GM19372 (cell line): ENCODE data around the gene C6orf163.

ENCODE experiments used
- ATAC-seq: cut with Tn5 transposase; IDR thresholded peaks from one replicate; pipeline ENCODE4 v1.9.1; 2021; ENCODE audit warnings: mild to moderate bottlenecking, low read depth, moderate library complexity; ENCODE audit not compliant: unreplicated experiment

C6orf163 gene

DNA sequence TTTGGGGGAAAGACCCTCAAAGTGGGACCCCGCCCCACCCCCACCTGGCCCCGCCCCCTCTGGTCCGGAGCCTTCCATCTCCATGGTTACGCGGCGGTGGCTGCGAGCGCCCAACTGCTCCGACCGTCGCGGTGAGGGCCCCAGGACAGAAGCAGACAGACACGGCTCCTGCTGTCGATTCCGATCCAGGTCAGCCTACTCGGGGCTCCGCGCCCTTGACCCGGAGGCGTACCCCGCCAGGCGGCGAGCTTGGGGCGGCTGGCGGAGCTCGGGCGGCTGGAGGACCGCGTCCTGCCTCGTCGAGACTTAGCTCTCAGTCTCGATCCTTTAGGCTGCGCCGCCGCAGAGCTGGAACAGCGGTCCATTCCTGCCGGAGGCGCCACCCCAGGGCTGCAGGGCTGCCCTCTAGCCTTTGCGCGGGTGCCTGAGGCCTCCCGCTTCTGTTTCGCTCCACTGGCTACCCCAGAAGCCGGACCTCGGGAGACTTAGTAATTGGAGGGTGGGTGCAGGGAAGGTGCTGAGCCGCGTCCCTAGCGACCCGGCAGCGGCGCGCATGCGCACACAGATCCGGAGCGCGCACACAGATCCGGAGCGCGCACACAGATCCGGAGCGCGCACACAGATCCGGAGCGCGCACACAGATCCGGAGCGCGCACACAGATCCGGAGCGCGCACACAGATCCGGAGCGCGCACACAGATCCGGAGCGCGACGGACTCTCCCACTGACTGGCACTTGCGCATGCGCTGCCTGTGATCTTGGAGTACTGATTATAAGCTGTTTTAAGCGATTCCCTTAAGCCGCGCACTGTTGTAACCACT lies 63.5 kb downstream of the C6orf163 start, which contains the start of gene CFAP206:
TSS of gene CFAP206 (plus strand) at position 72 of the 820 bp plus-strand sequence. CDS start 1,868 bp downstream, outside the sequence.
- peak; percentile 81 for ATAC-seq

DNA sequence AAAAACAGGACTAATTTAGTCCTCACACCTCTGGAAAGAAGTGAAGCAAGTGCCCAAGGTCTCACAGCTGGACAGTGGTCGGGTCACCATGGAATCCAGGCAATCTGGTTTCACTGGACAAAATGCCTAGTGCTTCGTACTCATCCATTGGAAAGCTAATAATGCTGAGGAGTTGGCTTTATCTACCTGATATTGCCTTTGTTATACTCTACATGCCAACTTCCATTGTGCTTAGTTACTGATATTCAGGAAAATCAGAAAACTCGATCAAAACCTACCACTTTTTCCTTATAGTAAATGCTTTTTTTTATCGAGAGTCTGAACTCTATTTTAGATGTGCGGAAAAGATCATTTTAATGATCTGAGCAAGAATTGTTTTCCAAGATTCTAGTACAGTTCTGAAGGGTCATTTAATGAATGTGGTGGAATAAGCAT lies 64.1 kb downstream of the C6orf163 start:
- ATAC-seq: peak; percentile 11
